Calu3 (cell line): ENCODE data around the gene KDM4B. TPM values are rescaled to one million over a fixed set of nuclear protein-coding genes. Genes with fewer than 3 reads are reported as not detected.

Experiments
- BruUV-seq: library from RNA; stranded (reverse); fragments of 400-500 nt; replicated peaks from 2 replicates; lab custom pipeline; 2021; lab: Mats Ljungman, UMichigan
- CTCF ChIA-PET: fragments of 300-600 bp; sonication (Branson Sonifier 250); formaldehyde crosslinking; loops from one replicate; lab custom pipeline; 2022; ENCODE audit warnings: antibody characterized with exemption; lab: Charles Lee
- DNase-seq: peaks from one replicate; pipeline ENCODE4 v3.0.0; 2022
- H3K27ac Mint-ChIP-seq: one replicate; pipeline ENCODE4 v1.8.0; 2022; ENCODE audit warnings: mixed read lengths; ENCODE audit not compliant: unreplicated experiment
- H3K27me3 Mint-ChIP-seq: one replicate; pipeline ENCODE4 v1.8.0; 2022; ENCODE audit warnings: mixed read lengths; ENCODE audit not compliant: unreplicated experiment
- H3K36me3 Mint-ChIP-seq: one replicate; pipeline ENCODE4 v1.8.0; 2022; ENCODE audit warnings: mild to moderate bottlenecking, moderate library complexity, mixed read lengths; ENCODE audit not compliant: insufficient read depth, unreplicated experiment
- H3K4me1 Mint-ChIP-seq: one replicate; pipeline ENCODE4 v1.8.0; 2022; ENCODE audit warnings: mild to moderate bottlenecking, low read depth, mixed read lengths; ENCODE audit not compliant: unreplicated experiment
- H3K4me3 Mint-ChIP-seq: one replicate; pipeline ENCODE4 v1.8.0; 2022; ENCODE audit warnings: mild to moderate bottlenecking, low read depth, moderate library complexity, mixed read lengths; ENCODE audit not compliant: unreplicated experiment
- H3K9me3 Mint-ChIP-seq: one replicate; pipeline ENCODE4 v1.8.0; 2022; ENCODE audit warnings: low read depth, mixed read lengths; ENCODE audit not compliant: unreplicated experiment
- CTCF ChIP-seq: fragments of 200-600 bp; IDR thresholded peaks from one replicate; pipeline ENCODE4 v1.8.0; 2022; ENCODE audit warnings: antibody characterized with exemption; ENCODE audit not compliant: unreplicated experiment
- intact Hi-C: fragments of 100-400 bp; cut with micrococcal nuclease; formaldehyde crosslinking; loops from one replicate; pipeline ENCODE4 v1.10.0; 2022; ENCODE audit not compliant: unreplicated experiment
- total RNA-seq: library from RNA; stranded (reverse); gene quantifications from 2 replicates; pipeline ENCODE4 v1.2.3, GENCODE V29; 2022

The KDM4B gene
- total RNA-seq, 1 experiment from 2014 or later, result 13.9 TPM

DNA sequence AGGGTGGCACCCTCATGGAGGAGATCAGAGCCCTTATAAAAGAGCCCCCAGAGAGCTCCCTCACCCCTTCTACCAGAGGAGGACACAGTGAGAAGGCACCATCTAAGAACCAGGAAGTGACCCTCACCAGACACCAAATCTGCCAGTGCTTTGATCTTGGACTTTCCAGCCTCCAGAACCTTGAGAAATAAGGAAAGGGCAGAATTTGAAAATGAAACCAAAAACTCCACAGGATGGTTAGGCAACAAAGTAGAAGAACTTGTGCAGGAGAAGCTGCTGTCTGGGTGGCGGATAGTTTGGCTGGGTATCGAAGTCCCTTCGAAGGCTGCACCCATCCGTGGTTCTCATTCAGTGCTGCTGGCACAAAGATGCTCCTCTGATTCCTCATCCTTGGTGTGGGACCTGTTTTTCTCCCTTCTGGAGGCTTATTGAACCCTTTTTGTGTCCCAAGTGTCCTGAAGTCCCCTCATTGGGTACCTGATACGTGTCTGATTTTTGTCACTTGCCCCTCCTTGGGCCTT lies 130.8 kb downstream of the KDM4B start:
- peaks cover 7% of the 10 kb centered on the region for H3K36me3 Mint-ChIP-seq
- intact Hi-C loops, result no loop called here
- BruUV-seq, result no TSS peak
- no peaks in the 10 kb centered on the region for H3K27me3 Mint-ChIP-seq
- TF ChIP-seq CTCF, result no peak
- DNase-seq, result no peak
- no peak overlapping the region for H3K4me3 Mint-ChIP-seq
- CTCF ChIA-PET, result no interaction called here
- H3K9me3 Mint-ChIP-seq, result peaks cover 4% of the 10 kb centered on the region
- H3K4me1 Mint-ChIP-seq, result no peaks in the 10 kb centered on the region
- H3K27ac Mint-ChIP-seq, result no peak overlapping the region

GRCh38 chr19:5101871-5102270 lies 133.0 kb downstream of the KDM4B start:
- no peaks in the 10 kb centered on the region for H3K27me3 Mint-ChIP-seq
- H3K36me3 Mint-ChIP-seq, result peaks cover 7% of the 10 kb centered on the region
- no peak for DNase-seq
- TF ChIP-seq CTCF, result no peak
- no peak overlapping the region for H3K4me3 Mint-ChIP-seq
- CTCF ChIA-PET, result no interaction called here
- H3K4me1 Mint-ChIP-seq, result no peaks in the 10 kb centered on the region
- H3K9me3 Mint-ChIP-seq, result peaks cover 4% of the 10 kb centered on the region
- intact Hi-C loops, result no loop called here
- no peak overlapping the region for H3K27ac Mint-ChIP-seq
- no TSS peak for BruUV-seq

GRCh38 chr19:5102520-5102919 lies 133.6 kb downstream of the KDM4B start:
- peaks cover 4% of the 10 kb centered on the region for H3K9me3 Mint-ChIP-seq
- DNase-seq, result no peak
- intact Hi-C loops, result no loop called here
- H3K36me3 Mint-ChIP-seq, result peaks cover 7% of the 10 kb centered on the region
- H3K4me3 Mint-ChIP-seq, result no peak overlapping the region
- no peak for TF ChIP-seq CTCF
- H3K4me1 Mint-ChIP-seq, result no peaks in the 10 kb centered on the region
- no peaks in the 10 kb centered on the region for H3K27me3 Mint-ChIP-seq
- no TSS peak for BruUV-seq
- CTCF ChIA-PET, result no interaction called here
- no peak overlapping the region for H3K27ac Mint-ChIP-seq

DNA sequence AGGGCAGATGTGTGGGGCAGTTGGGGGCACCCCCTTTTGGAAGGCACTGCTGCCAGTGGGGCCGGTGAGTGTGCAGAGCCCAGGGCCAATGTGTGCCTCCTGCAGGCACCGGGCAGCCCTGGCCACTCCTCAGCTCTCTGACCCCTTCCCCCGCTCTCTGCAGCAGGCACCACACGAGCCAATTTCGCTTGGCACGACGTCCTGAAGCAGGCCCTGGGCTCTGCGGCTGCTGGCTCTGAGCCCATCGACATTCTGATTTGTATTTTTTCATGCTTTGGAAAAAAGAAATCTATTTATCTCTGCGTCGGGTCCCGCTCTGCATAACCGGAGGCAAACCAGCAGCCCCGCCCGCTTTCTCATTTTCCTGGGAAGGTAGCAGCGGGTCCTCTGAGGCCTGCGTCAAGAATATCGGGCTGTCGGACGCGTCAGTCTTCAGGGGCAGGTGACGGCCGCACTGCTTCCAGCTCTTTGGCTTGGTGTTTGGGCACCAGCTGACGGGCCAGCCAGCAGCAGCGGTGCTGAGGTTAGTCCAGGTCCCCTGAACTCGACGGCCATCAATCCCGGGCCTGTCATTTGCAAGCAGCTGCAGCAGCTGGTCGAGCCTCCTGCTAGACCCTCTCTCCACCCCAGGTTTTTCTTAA lies 134.3 kb downstream of the KDM4B start:
- H3K27ac Mint-ChIP-seq, result no peak overlapping the region
- intact Hi-C loops, result no loop called here
- BruUV-seq, result no TSS peak
- H3K27me3 Mint-ChIP-seq, result no peaks in the 10 kb centered on the region
- no peak overlapping the region for H3K4me3 Mint-ChIP-seq
- TF ChIP-seq CTCF, result no peak
- CTCF ChIA-PET, result no interaction called here
- H3K9me3 Mint-ChIP-seq, result peaks cover 4% of the 10 kb centered on the region
- peaks cover 7% of the 10 kb centered on the region for H3K36me3 Mint-ChIP-seq
- no peak for DNase-seq
- H3K4me1 Mint-ChIP-seq, result no peaks in the 10 kb centered on the region
